Measurements from ENCODE around the gene ATN1.

DNA sequence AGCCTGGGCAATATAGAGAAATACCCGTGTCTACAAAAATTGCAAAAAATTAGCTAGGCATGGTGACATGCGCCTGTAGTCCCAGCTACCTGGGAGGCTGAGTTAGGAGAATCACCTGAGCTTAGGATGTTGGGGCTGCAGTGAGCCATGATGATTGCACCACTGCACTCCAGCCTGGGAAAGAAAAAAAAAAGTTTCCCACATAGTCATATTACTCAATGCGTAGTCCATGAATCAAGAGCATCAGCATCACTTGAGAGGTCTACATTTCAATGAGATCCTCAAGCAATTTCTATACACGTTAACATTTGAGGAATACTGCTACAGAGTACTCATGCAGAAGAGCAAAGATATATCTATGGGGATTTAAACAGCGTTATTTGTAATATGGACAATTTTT is 28.3 kb upstream of the ATN1 start:
- TF ChIP-seq ELF4 (IDR thresholded peaks at IDR 0.05): no peak
- TF ChIP-seq, protein P1, sequence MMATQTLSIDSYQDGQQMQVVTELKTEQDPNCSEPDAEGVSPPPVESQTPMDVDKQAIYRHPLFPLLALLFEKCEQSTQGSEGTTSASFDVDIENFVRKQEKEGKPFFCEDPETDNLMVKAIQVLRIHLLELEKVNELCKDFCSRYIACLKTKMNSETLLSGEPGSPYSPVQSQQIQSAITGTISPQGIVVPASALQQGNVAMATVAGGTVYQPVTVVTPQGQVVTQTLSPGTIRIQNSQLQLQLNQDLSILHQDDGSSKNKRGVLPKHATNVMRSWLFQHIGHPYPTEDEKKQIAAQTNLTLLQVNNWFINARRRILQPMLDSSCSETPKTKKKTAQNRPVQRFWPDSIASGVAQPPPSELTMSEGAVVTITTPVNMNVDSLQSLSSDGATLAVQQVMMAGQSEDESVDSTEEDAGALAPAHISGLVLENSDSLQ (IDR thresholded peaks at IDR 0.05): no peak
- no peak for TF ChIP-seq CTBP1 (IDR thresholded peaks at IDR 0.05; ENCODE audit: borderline replicate concordance)
- TF ChIP-seq FOXA1 (IDR thresholded peaks at IDR 0.05): no peak
- TF ChIP-seq FOXM1 (IDR thresholded peaks at IDR 0.05; ENCODE audit: borderline replicate concordance): no peak
- TF ChIP-seq BHLHE40 (IDR thresholded peaks at IDR 0.05; ENCODE audit: borderline replicate concordance): no peak
- TF ChIP-seq ARNT (IDR thresholded peaks at IDR 0.05): no peak
- TF ChIP-seq SUZ12 (IDR thresholded peaks at IDR 0.05): no peak
- no peak for TF ChIP-seq SP1 (IDR thresholded peaks at IDR 0.05)
- TF ChIP-seq ZNF384 (IDR thresholded peaks at IDR 0.05): no peak
- no peak for TF ChIP-seq FOXK2 (IDR thresholded peaks at IDR 0.05)
- TF ChIP-seq TARDBP (IDR thresholded peaks at IDR 0.05): no peak
- no peak for TF ChIP-seq L3MBTL2 (conservative IDR thresholded peaks at IDR 0.05)
- TF ChIP-seq HDGF (IDR thresholded peaks at IDR 0.05; ENCODE audit: borderline replicate concordance): no peak
